HG03097 (cell line): ENCODE results near the gene CDKN2B-AS1.

ENCODE experiments used
- ATAC-seq: cut with Tn5 transposase; IDR thresholded peaks from one replicate; pipeline ENCODE4 v1.9.1; 2021; ENCODE audit not compliant: unreplicated experiment, low FRiP score

Gene CDKN2B-AS1

GRCh38 chr9:22146604-22147003 is 152.0 kb downstream of the CDKN2B-AS1 start:
- ATAC-seq, result no peak

GRCh38 chr9:22147813-22148527 is 153.4 kb downstream of the CDKN2B-AS1 start:
- ATAC-seq, result no peak

- no peak for ATAC-seq
These were observed 153.9 kb downstream of the CDKN2B-AS1 start for GRCh38 chr9:22148528-22148875.

- no peak for ATAC-seq
These were observed 154.5 kb downstream of the CDKN2B-AS1 start for GRCh38 chr9:22148876-22149637.

- ATAC-seq, result no peak
These were observed 159.5 kb downstream of the CDKN2B-AS1 start for GRCh38 chr9:22154064-22154463.

GRCh38 chr9:22156586-22156985 is 162.0 kb downstream of the CDKN2B-AS1 start:
- ATAC-seq, result no peak

DNA sequence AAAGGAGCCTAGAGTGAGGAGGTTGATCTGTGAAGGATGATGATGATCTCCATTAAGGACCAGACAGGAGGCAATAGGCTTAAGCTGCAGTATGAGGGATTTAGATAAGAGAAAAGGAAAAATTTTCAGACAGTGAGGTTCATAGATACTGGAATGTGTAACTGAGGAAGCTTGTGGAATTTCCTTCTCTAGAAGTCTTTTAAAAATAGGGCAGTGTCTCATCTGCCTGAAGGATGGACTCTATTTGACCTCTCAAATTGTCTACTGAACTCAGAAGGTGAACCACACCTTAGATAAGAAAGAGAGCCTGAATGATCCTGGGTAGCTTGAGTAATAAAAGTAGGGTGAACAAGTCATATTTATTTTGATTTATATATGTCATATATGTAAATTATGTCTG is 162.7 kb downstream of the CDKN2B-AS1 start:
- ATAC-seq, result no peak

DNA sequence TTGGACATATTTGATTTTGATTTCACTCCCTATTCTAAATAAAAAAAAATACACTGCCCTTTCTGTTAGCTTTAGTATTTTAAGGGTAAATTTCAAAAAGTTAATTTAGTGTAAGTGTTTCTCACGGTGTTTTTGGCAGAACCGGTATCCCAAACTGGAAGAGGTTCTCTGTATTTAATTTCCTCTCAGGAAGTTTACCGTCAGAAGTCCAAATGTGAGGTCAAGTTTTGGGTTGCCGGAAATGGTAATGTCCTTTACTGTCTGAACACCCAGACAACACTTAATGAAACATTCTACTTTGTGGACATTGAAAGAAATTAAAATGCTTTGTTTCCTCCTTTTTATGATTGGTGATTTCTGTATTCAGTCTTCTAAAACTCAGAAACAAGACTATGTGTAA is 163.2 kb downstream of the CDKN2B-AS1 start:
- ATAC-seq, result no peak

GRCh38 chr9:22158271-22158670 is 163.7 kb downstream of the CDKN2B-AS1 start:
- ATAC-seq, result no peak

GRCh38 chr9:22158927-22159346 is 164.3 kb downstream of the CDKN2B-AS1 start:
- no peak for ATAC-seq

GRCh38 chr9:22159586-22159985 is 165.0 kb downstream of the CDKN2B-AS1 start:
- ATAC-seq, result no peak

DNA sequence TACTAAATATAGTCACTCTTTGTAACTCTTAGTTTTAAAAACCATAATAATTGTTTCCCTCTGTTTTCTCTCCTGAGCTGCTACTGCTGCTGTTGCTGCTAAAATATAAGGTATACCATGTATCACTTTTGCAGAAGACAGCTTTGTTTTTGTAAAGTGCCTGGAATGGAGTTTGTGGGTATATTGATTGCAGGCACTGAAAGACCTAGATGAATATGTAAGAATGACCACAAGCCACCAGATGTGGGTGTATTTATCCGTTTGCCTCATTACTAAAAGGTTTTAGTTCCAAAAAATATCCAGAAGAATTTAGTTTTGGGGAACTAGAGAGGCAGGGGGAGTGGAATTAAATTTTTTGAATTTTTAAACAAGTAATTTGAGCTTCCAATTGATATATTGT is 165.6 kb downstream of the CDKN2B-AS1 start:
- no peak for ATAC-seq

DNA sequence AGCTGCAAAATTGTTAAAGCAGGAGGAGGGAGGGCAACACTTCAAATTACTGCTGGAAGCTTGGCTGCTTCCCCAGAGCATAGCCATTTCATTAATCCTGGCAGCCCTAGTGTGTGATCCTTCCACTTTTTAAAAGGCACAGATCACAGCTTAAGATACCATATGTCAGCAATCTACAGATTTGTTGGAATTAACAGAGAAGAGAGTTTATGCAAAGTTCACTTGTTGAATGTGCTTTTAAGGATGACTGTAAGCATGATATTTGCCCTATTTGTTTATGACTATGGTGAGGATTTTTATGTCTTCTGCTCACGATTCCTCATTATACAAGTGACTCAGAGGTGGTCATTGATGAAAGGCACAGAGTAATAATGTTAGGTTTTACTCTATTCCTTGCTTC is 170.6 kb downstream of the CDKN2B-AS1 start:
- ATAC-seq, result no peak

DNA sequence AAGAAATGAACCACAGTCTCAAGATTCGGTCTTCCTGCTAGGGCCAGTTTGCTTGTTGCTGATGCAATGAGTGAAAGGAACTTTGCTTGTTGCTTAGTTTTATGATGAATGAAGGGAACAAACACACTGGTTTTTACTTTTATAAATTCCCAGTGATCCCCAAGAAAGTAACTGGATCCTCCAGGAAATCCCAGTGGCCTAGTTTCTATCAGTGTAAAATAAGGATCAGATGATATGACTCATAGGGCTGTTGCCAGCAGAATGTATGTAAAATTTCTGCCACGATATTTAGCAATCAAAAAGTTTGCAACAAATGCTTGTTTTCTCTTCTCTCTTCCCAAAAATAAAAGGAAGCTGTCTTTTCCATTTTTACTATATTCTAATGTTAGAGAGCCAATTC is 174.7 kb downstream of the CDKN2B-AS1 start:
- ATAC-seq, result no peak

DNA sequence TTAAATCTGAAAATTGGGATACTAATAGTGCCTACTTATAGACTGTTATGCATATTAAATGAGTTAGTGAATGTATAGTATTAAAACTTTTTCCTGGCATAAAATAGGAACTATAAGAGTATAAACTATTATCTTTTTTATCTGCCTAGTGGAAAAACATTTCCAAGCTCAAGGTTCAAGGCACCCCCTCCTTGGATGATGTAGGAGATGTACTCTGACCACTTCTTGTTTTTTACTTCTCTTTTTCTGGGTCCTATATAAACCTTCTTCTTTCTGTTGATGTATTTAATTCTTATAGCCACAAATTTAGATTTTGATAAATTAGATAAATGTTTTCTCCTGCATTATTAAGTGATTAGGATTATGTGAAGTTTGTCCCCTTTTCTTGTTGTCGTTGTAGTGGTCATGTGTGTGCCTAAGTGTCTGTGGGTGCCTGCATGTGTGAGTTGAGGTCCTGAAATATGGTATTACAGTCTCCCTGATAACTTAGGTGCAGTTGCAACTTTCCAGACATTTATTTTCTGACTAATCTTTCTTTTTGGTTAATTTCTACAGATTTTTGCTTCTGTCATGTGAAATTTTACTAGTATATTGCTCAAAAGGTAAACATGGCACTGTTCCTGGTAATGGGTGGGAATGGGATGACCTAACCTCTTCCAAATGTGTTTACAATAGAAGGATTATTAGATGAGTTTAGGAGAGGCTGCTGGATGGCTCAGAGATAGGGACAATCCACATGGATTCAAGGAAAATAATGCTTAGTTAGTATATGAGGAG is 175.3 kb downstream of the CDKN2B-AS1 start:
- no peak for ATAC-seq
